H9 (cell line): Measurements from ENCODE around the gene PLD2. TPM values are rescaled to one million over a fixed set of nuclear protein-coding genes. Genes with fewer than 3 reads are reported as not detected.

Experiments used
- DNase-seq: peaks from one replicate; pipeline ENCODE4 v3.0.0-alpha.2; 2017
- H2AFZ ChIP-seq: one replicate; pipeline ENCODE4 v1.6.1; 2013; ENCODE audit warnings: mild to moderate bottlenecking, low read length, control low read depth, moderate library complexity
- H2AK5ac ChIP-seq: 2 replicates; pipeline ENCODE4 v1.6.1; 2013; ENCODE audit warnings: low read length, control low read depth, mixed read lengths; ENCODE audit not compliant: insufficient read length
- H2BK120ac ChIP-seq: one replicate; pipeline ENCODE4 v1.6.1; 2013; ENCODE audit warnings: low read depth, mild to moderate bottlenecking, low read length, control low read depth, inconsistent platforms; ENCODE audit not compliant: poor library complexity, severe bottlenecking
- H2BK12ac ChIP-seq: 2 replicates; pipeline ENCODE4 v1.6.1; 2013; ENCODE audit warnings: low read length, control low read depth, mixed read lengths, low read depth; ENCODE audit not compliant: insufficient read length
- H2BK15ac ChIP-seq: 2 replicates; pipeline ENCODE4 v1.6.1; 2013; ENCODE audit warnings: low read depth, low read length, control low read depth
- H2BK20ac ChIP-seq: one replicate; pipeline ENCODE4 v1.6.1; 2013; ENCODE audit warnings: low read depth, mild to moderate bottlenecking, low read length, control low read depth, inconsistent platforms; ENCODE audit not compliant: poor library complexity, severe bottlenecking
- H2BK5ac ChIP-seq: 2 replicates; pipeline ENCODE4 v1.6.1; 2013; ENCODE audit warnings: low read length, control low read depth, mixed read lengths; ENCODE audit not compliant: insufficient read length
- H3K14ac ChIP-seq: 2 replicates; pipeline ENCODE4 v1.6.1; 2013; ENCODE audit warnings: low read length, control low read depth; ENCODE audit not compliant: insufficient read depth
- H3K18ac ChIP-seq: 2 replicates; pipeline ENCODE4 v1.6.1; 2013; ENCODE audit warnings: low read depth, mild to moderate bottlenecking, mixed read lengths, low read length, control low read depth; ENCODE audit not compliant: insufficient read length
- H3K23ac ChIP-seq: 2 replicates; pipeline ENCODE4 v1.6.1; 2013; ENCODE audit warnings: low read length, control low read depth, mixed read lengths, low read depth; ENCODE audit not compliant: insufficient read length
- H3K23me2 ChIP-seq: 2 replicates; pipeline ENCODE4 v1.6.1; 2013; ENCODE audit warnings: low read depth, mild to moderate bottlenecking, mixed read lengths, low read length, control low read depth; ENCODE audit not compliant: insufficient read length, poor library complexity, severe bottlenecking
- H3K27ac ChIP-seq: 2 replicates; pipeline ENCODE4 v1.5.1; 2013; ENCODE audit warnings: low read length, control low read depth, mixed read lengths, low read depth; ENCODE audit not compliant: insufficient read length
- H3K27me3 ChIP-seq: 2 replicates; pipeline ENCODE4 v1.6.1; 2013; ENCODE audit warnings: low read length, control low read depth, inconsistent platforms; ENCODE audit not compliant: insufficient read depth
- H3K4ac ChIP-seq: 2 replicates; pipeline ENCODE4 v1.6.1; 2013; ENCODE audit warnings: low read depth, mild to moderate bottlenecking, control low read depth, inconsistent platforms, low read length, moderate library complexity
- H3K4me1 ChIP-seq: 2 replicates; pipeline ENCODE4 v1.6.1; 2013; ENCODE audit warnings: low read length, control low read depth, inconsistent platforms; ENCODE audit not compliant: insufficient read depth
- H3K4me2 ChIP-seq: 2 replicates; pipeline ENCODE4 v1.6.1; 2013; ENCODE audit warnings: low read length, control low read depth, mixed read lengths; ENCODE audit not compliant: insufficient read length, insufficient read depth
- H3K56ac ChIP-seq: 2 replicates; pipeline ENCODE4 v1.6.1; 2013; ENCODE audit warnings: low read depth, mild to moderate bottlenecking, mixed read lengths, low read length, control low read depth; ENCODE audit not compliant: insufficient read length
- H3K79me1 ChIP-seq: 2 replicates; pipeline ENCODE4 v1.6.1; 2013; ENCODE audit warnings: low read depth, mild to moderate bottlenecking, moderate library complexity, low read length, control low read depth, inconsistent platforms; ENCODE audit not compliant: insufficient read depth, poor library complexity, severe bottlenecking
- H3K79me2 ChIP-seq: 2 replicates; pipeline ENCODE4 v1.6.1; 2013; ENCODE audit warnings: low read length, control low read depth, inconsistent platforms; ENCODE audit not compliant: insufficient read depth
- H3K9ac ChIP-seq: 2 replicates; pipeline ENCODE4 v1.6.1; 2013; ENCODE audit warnings: low read length, control low read depth, mixed read lengths; ENCODE audit not compliant: insufficient read length; ENCODE audit errors: extremely low read depth
- H3K9me3 ChIP-seq: one replicate; pipeline ENCODE4 v1.6.1; 2013; ENCODE audit warnings: low read depth, low read length, inconsistent platforms; ENCODE audit not compliant: control insufficient read depth
- H3T11ph ChIP-seq: one replicate; pipeline ENCODE4 v1.6.1; 2013; ENCODE audit warnings: mild to moderate bottlenecking, low read length, control low read depth, inconsistent platforms
- H4K20me1 ChIP-seq: one replicate; pipeline ENCODE4 v1.6.1; 2013; ENCODE audit not compliant: control insufficient read depth, insufficient read length, insufficient read depth
- H4K5ac ChIP-seq: 2 replicates; pipeline ENCODE4 v1.6.1; 2013; ENCODE audit warnings: low read depth, mild to moderate bottlenecking, mixed read lengths, low read length, control low read depth; ENCODE audit not compliant: insufficient read length
- H4K8ac ChIP-seq: replicated peaks from 2 replicates; pipeline ENCODE4 v1.6.1; 2013; ENCODE audit warnings: low read length, control low read depth, mixed read lengths, low read depth; ENCODE audit not compliant: insufficient read length
- H4K91ac ChIP-seq: 2 replicates; pipeline ENCODE4 v1.6.1; 2013; ENCODE audit warnings: low read depth, mild to moderate bottlenecking, moderate library complexity, mixed read lengths, low read length, control low read depth; ENCODE audit not compliant: insufficient read length
- H3K27ac Mint-ChIP-seq, 3 experiments: 2 replicates in 2 of 3; 3 replicates in 1 of 3; pipeline ENCODE4 v1.8.0; 2020 to 2021; ENCODE audit warnings: mixed read lengths in 3 of 3, mild to moderate bottlenecking in 1 of 3, moderate library complexity in 1 of 3
- H3K27me3 Mint-ChIP-seq: 2 replicates; pipeline ENCODE4 v1.8.0; 2021; ENCODE audit warnings: low read depth, mild to moderate bottlenecking, moderate library complexity, mixed read lengths
- H3K36me3 Mint-ChIP-seq, 3 experiments: 2 replicates in 2 of 3; 3 replicates in 1 of 3; pipeline ENCODE4 v1.8.0; 2020 to 2021; ENCODE audit warnings: low read depth in 3 of 3, mixed read lengths in 3 of 3; ENCODE audit not compliant: insufficient read depth in 1 of 3
- H3K4me1 Mint-ChIP-seq, 2 experiments: 2 replicates each; pipeline ENCODE4 v1.8.0; 2020; ENCODE audit warnings: mixed read lengths in 2 of 2
- H3K4me3 Mint-ChIP-seq, 2 experiments: 2 replicates in 1 of 2; 3 replicates in 1 of 2; pipeline ENCODE4 v1.8.0; 2020 to 2021; ENCODE audit warnings: mild to moderate bottlenecking in 2 of 2, mixed read lengths in 2 of 2, moderate library complexity in 1 of 2
- H3K9me3 Mint-ChIP-seq, 2 experiments: 2 replicates in 1 of 2; 3 replicates in 1 of 2; pipeline ENCODE4 v1.8.0; 2020; ENCODE audit warnings: mild to moderate bottlenecking in 2 of 2, mixed read lengths in 2 of 2, moderate library complexity in 1 of 2
- WGBS: extraction: QIAGEN DNeasy Blood & Tissue Kit; methylation state at CpG from one replicate; pipeline ENCODE4 v1.1.7; 2013; ENCODE audit warnings: missing lambda C conversion rate, low lambda C conversion rate, mixed read lengths; ENCODE audit not compliant: insufficient read length; ENCODE audit errors: extremely low coverage; 5-methylcytosine and 5-hydroxymethylcytosine counted together
- total RNA-seq: library from RNA; stranded (reverse); gene quantifications from 2 replicates; pipeline ENCODE4 v1.2.1, GENCODE V29; 2021
- TF ChIP-seq, protein P1 (sequence below): fragments of 200-600 bp; sonication (generic); conservative IDR thresholded peaks from 3 replicates; pipeline ENCODE4 v1.8.0; 2021; ENCODE audit warnings: antibody characterized with exemption, mild to moderate bottlenecking

PLD2 gene
- total RNA-seq, 1 experiment from 2014 or later = 63.3 TPM

DNA sequence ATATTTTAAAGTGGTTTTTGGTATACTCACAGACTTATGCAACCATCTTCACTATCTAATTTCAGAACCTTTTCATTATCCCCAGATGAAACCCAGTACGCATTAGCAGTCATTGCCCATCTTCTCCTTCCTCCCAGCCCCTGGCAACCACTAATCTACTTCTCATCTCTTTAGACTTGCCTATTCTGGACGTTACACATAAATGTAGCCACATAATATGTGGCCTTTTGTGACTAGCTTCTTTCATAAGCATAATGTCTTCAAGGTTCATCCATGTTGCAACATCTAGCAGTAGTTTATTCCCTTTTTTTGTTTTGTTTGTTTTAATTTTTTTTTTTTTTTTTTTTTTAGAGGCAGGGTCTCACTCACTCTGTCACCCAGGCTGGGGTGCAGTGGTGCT is 63.9 kb downstream of the PLD2 start:
- H3K4me2 ChIP-seq = no peak overlapping the region
- H3K9me3 ChIP-seq = no peaks in the 10 kb centered on the region
- H3K23ac ChIP-seq = no peak overlapping the region
- H3K4me1 Mint-ChIP-seq = peaks cover 7% of the 10 kb centered on the region in 2 experiments
- peaks cover 0 to 3% (median 2%) of the 10 kb centered on the region in 3 experiments; a peak in 3 of 7 replicates for H3K36me3 Mint-ChIP-seq
- no peaks in the 10 kb centered on the region for H3K79me1 ChIP-seq
- H4K20me1 ChIP-seq = no peaks in the 10 kb centered on the region
- no peak overlapping the region for H3K56ac ChIP-seq
- TF ChIP-seq, protein P1, sequence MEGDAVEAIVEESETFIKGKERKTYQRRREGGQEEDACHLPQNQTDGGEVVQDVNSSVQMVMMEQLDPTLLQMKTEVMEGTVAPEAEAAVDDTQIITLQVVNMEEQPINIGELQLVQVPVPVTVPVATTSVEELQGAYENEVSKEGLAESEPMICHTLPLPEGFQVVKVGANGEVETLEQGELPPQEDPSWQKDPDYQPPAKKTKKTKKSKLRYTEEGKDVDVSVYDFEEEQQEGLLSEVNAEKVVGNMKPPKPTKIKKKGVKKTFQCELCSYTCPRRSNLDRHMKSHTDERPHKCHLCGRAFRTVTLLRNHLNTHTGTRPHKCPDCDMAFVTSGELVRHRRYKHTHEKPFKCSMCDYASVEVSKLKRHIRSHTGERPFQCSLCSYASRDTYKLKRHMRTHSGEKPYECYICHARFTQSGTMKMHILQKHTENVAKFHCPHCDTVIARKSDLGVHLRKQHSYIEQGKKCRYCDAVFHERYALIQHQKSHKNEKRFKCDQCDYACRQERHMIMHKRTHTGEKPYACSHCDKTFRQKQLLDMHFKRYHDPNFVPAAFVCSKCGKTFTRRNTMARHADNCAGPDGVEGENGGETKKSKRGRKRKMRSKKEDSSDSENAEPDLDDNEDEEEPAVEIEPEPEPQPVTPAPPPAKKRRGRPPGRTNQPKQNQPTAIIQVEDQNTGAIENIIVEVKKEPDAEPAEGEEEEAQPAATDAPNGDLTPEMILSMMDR = no peak
- no peak overlapping the region for H4K8ac ChIP-seq
- H2AFZ ChIP-seq = no peak overlapping the region
- no peaks in the 10 kb centered on the region for H3K27me3 Mint-ChIP-seq
- no peak overlapping the region for H3K18ac ChIP-seq
- H2BK120ac ChIP-seq = no peak overlapping the region
- no peak overlapping the region for H3K14ac ChIP-seq
- no peak overlapping the region for H3K27ac ChIP-seq
- no peak overlapping the region for H4K5ac ChIP-seq
- no peak overlapping the region; a peak in 2 of 7 replicates for H3K27ac Mint-ChIP-seq
- no peaks in the 10 kb centered on the region; the same call in 1 of the 2 replicates for H3K4me1 ChIP-seq
- H3K4me3 Mint-ChIP-seq = no peak overlapping the region
- no peak overlapping the region for H3T11ph ChIP-seq
- H2BK20ac ChIP-seq = no peak overlapping the region
- no peaks in the 10 kb centered on the region for H3K9me3 Mint-ChIP-seq
- WGBS = no CpG with 5 or more reads among the region's 2 CpGs
- no peak overlapping the region for H2AK5ac ChIP-seq
- H3K9ac ChIP-seq = no peak overlapping the region
- no peaks in the 10 kb centered on the region for H3K27me3 ChIP-seq
- H4K91ac ChIP-seq = no peak overlapping the region
- no peak for DNase-seq
- no peak overlapping the region for H2BK15ac ChIP-seq
- H3K79me2 ChIP-seq = peaks cover 2% of the 10 kb centered on the region; the same call in 1 of the 2 replicates
- H2BK5ac ChIP-seq = no peak overlapping the region
- H3K4ac ChIP-seq = no peak overlapping the region
- no peaks in the 10 kb centered on the region for H3K23me2 ChIP-seq
- no peak overlapping the region for H2BK12ac ChIP-seq
